Left ventricle myocardium inferior (tissue), 1 donor: ENCODE results near the gene MRC2. TPM values are rescaled to one million over a fixed set of nuclear protein-coding genes. Genes with fewer than 3 reads are reported as not detected.

Experiments
- DNase-seq: peaks from one replicate; pipeline ENCODE4 v3.0.0-alpha.2; 2020
- H3K27ac ChIP-seq: fragments of 200-600 bp; replicated peaks from 2 replicates; pipeline ENCODE4 v1.8.0; 2021
- H3K27me3 ChIP-seq: fragments of 200-600 bp; 2 replicates; pipeline ENCODE4 v1.8.0; 2021; ENCODE audit warnings: low read depth
- H3K36me3 ChIP-seq: fragments of 200-600 bp; 2 replicates; pipeline ENCODE4 v1.8.0; 2021
- H3K4me1 ChIP-seq: fragments of 200-600 bp; 2 replicates; pipeline ENCODE4 v1.8.0; 2021
- H3K4me3 ChIP-seq: fragments of 200-600 bp; 2 replicates; pipeline ENCODE4 v1.8.0; 2021; ENCODE audit warnings: mild to moderate bottlenecking, moderate library complexity
- H3K9me3 ChIP-seq: fragments of 200-600 bp; replicated peaks from 2 replicates; pipeline ENCODE4 v1.8.0; 2021
- intact Hi-C: fragments of 100-400 bp; cut with micrococcal nuclease; formaldehyde crosslinking; loops from one replicate; pipeline ENCODE4 v1.11.0; 2022
- total RNA-seq: library from RNA; stranded (reverse); fragmentation: NEBNext Ultra II Directional; extraction: Animal tissue kit (Norgen Biotek cat#: 25700); gene quantifications from one replicate; pipeline ENCODE4 v1.2.1, GENCODE V29; 2021
- TF ChIP-seq, protein P1 (sequence below): fragments of 200-600 bp; IDR thresholded peaks from 2 replicates; pipeline ENCODE4 v1.8.0; 2021; ENCODE audit warnings: antibody characterized with exemption, mild to moderate bottlenecking, borderline replicate concordance
- donor health status: DM: no; HTN: yes; CAD: no; lungs with severe emphysema.

The MRC2 gene
- total RNA-seq, 1 donor from 2014 or later, result 22.8 TPM

DNA sequence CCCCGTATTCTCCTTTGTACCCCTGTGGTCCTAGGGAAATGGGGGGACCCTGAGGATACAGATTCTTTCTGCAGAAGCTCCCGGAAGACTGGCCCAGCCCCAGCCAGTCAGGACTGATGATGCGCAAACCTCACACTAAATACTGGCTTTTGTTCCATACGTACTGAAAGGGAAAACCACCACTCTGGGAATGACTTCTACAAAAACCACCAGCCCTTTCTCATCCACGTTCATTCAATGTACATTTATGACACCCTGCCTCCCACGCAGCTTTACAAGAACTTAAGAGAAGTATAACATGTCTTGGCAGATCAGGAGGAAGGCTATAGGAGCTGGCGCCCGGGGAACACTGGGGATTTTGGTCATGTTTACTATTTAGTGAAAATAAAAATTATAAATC, 110.0 kb downstream of the MRC2 start:
- TF ChIP-seq, protein P1, sequence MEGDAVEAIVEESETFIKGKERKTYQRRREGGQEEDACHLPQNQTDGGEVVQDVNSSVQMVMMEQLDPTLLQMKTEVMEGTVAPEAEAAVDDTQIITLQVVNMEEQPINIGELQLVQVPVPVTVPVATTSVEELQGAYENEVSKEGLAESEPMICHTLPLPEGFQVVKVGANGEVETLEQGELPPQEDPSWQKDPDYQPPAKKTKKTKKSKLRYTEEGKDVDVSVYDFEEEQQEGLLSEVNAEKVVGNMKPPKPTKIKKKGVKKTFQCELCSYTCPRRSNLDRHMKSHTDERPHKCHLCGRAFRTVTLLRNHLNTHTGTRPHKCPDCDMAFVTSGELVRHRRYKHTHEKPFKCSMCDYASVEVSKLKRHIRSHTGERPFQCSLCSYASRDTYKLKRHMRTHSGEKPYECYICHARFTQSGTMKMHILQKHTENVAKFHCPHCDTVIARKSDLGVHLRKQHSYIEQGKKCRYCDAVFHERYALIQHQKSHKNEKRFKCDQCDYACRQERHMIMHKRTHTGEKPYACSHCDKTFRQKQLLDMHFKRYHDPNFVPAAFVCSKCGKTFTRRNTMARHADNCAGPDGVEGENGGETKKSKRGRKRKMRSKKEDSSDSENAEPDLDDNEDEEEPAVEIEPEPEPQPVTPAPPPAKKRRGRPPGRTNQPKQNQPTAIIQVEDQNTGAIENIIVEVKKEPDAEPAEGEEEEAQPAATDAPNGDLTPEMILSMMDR, result no peak
- no peaks in the 10 kb centered on the region for H3K27me3 ChIP-seq
- no peaks in the 10 kb centered on the region for H3K9me3 ChIP-seq
- no peak overlapping the region for H3K27ac ChIP-seq
- intact Hi-C loops, result no loop called here
- no peaks in the 10 kb centered on the region for H3K4me1 ChIP-seq
- no peaks in the 10 kb centered on the region for H3K36me3 ChIP-seq
- H3K4me3 ChIP-seq, result no peak overlapping the region
- DNase-seq, result no peak

DNA sequence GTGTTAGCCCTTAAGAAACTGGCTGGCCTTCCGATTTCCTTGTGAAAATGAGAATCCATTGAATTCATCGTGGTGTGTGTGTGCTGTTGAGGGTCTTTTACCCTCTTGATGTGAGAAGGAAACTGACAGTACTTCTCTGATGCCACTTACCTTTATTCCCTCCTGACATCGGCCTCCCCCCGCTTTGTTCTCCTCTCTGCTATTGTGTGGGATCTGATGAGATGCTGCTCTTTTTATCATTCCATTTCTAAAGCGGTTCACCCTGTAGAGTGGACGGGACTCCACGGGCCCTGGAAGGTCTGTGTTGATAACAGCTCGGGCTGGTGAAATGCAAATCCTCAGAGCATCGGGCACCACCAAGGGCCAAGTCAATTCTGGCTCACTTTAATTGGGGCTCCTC, 110.8 kb downstream of the MRC2 start:
- Histone ChIP-seq H3K4me1 (no peaks in the 10 kb centered on the region), H3K4me3 (no peak overlapping the region), H3K36me3 (no peaks in the 10 kb centered on the region), H3K9me3 (no peaks in the 10 kb centered on the region), H3K27me3 (no peaks in the 10 kb centered on the region), H3K27ac (no peak overlapping the region)
- intact Hi-C loops, result no loop called here
- TF ChIP-seq, protein P1, result no peak
- DNase-seq, result no peak

DNA sequence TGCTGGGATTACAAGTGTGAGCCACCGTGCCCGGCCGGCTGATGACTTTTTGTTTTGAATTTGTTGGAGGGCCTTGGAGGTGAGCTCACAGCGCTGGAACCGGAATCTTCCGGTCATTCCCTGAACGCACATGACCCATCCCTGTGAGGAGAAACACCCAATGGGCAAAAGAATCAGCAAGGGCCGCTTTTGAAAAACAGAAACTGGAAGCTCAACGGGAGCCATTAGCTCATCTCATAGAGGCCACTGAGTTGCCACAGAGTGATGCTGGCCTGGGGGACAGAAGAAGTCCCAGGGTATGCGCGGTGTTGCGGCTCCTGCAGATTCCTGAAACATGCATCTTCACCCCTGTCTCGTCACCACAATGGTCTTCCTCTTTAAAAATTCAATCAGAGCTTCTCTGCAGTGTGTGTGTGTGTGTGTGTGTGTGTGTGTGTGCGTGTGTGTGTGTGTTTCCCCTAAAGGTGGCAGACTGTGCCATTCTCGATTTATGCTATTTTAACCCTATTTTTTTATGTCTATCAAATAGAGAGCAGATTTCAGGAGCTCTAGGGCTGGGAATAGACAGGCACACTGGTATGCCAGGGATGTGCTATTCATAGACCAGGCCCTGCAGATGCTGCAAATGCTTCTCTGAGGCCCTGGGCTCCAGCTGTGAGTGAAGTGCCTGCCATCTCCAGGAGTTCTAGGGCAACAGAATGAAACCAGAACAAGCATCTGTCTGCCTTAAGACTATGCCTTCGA, 112.3 kb downstream of the MRC2 start:
- Histone ChIP-seq H3K36me3 (no peaks in the 10 kb centered on the region), H3K9me3 (no peaks in the 10 kb centered on the region), H3K27me3 (no peaks in the 10 kb centered on the region), H3K27ac (no peak overlapping the region), H3K4me3 (no peak overlapping the region), H3K4me1 (no peaks in the 10 kb centered on the region)
- intact Hi-C loops, result no loop called here
- DNase-seq, result no peak
- TF ChIP-seq, protein P1, result no peak

DNA sequence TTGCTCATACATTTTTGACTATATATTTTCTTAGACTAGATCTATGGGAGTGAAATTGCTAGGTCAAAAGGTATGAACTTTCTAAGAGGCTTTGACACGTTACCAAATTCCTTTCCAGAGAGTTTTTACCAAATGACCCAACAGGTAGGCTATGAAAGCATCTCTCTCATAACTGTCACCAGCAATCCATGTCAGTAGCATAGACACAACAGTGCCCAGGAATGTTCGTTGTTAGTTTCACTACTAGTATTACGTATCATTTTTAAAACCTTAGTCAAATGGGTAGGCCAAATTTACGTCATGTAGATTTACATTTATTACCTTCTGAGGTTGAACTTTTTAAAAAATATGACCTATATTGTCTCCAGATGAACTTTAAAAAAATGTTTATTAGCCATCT, 113.8 kb downstream of the MRC2 start:
- Histone ChIP-seq H3K4me1 (no peaks in the 10 kb centered on the region), H3K36me3 (no peaks in the 10 kb centered on the region), H3K27me3 (no peaks in the 10 kb centered on the region), H3K9me3 (no peaks in the 10 kb centered on the region), H3K27ac (no peak overlapping the region), H3K4me3 (no peak overlapping the region)
- DNase-seq, result no peak
- TF ChIP-seq, protein P1, result no peak
- intact Hi-C loops, result no loop called here

Other genes starting within 250 kb of the MRC2 start
- gene EFCAB3, start 247.1 kb upstream of the MRC2 start, total RNA-seq, result not detected
- 14.9 TPM for gene METTL2A, start 203.8 kb upstream of the MRC2 start, total RNA-seq
- 34.5 TPM for gene TLK2, start 148.8 kb upstream of the MRC2 start, total RNA-seq
- not detected for gene MARCHF10, start 180.6 kb downstream of the MRC2 start, total RNA-seq